Activated T-cell treated with anti-CD3 and anti-CD28 coated beads, Interleukin-2, amount 50 U/mL, for 48 hours (primary cell): Measurements from ENCODE around the gene CST2.
A peak's percentile ranks its signal among the peaks of the same experiment; 100 is the strongest.
"Not testable (repeated sequence)": the region's sequence is repeated elsewhere in the genome, so short reads cannot be mapped to it uniquely, and the experiment has no call there.

Source experiments
- DNase-seq, 2 experiments: peaks; one replicate each; pipeline ENCODE4 v3.0.0-alpha.2; 2020

Gene CST2

DNA sequence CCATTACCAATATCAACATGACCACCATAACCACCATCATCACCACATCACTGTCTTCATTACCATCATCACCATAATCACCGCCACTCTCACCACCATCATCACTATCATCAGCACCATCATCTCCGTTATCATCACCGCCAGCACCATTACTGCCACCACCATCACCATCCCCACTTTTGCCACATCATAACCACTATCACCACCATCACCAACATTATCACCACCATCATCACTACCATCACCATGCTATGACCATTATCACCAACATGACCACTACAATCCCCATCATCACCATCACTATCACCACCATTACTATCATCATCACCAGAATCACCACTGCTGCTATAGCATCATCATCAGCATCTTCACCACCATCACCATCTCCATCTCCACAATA lies 25.7 kb downstream of the CST2 start:
- no peak for DNase-seq

GRCh38 chr20:23799216-23799847 lies 27.2 kb downstream of the CST2 start:
- peak; percentile 48 to 55 for DNase-seq

DNA sequence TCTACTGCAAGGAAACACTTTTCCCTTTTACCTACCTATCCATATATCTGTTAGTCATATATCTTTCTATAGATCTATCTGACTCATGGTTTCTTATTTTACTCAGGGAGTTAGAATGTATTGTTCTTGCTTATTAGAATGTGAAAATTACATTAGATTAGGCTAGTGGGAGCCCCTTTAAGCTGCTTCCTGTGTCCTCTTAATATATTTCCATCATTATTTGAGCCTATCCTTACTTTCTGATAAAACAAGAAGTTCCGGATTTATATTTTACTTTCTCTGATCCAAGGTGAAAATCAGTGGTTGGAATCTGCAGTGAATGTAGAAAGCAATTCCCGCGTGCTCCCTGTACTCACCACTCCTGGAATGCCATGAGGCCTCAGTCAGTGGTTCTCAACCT lies 31.0 kb downstream of the CST2 start:
- DNase-seq, result no peak

DNA sequence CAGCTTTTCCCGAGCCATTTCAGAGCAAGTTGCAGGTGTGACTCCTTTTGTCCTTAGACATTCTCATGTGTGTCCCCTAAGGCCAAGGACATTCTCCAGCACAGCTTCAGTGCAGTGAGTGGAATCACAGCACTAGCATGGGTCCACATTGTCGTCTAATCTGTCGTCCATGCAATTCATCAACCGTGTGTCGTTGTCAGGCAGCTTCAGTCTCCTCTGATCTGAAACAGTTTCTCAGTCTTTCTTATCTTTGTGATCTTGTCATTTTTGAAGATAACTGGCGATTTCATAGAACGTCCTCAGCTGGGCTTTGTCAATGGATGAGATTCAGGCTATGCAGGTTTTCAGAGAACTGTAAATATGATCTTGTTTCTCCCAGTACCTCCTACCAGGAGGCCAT lies 31.7 kb downstream of the CST2 start:
- no peak for DNase-seq

DNA sequence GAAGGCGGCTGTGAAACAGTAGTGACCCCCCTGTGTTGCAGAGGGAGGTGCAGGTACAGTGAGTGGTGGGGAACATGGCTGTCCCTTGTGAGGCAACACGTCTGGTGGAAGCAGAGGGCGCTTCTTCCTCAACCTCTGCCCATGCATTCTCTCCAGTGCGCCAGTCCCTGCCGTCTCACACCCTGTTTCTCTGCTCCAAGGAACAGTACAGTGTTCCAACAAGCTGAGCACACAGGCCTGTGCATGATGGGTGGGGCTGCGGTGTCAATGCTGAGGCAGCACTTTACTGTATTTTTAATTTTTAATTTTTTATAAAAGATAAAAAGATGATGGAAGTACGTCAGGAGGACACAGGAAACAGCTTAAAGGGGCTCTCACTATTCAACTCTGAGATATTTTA lies 32.5 kb downstream of the CST2 start:
- DNase-seq, result no peak

- no peak for DNase-seq
Measured at GRCh38 chr20:23783447-23783846, 43.1 kb downstream of the CST2 start.

DNA sequence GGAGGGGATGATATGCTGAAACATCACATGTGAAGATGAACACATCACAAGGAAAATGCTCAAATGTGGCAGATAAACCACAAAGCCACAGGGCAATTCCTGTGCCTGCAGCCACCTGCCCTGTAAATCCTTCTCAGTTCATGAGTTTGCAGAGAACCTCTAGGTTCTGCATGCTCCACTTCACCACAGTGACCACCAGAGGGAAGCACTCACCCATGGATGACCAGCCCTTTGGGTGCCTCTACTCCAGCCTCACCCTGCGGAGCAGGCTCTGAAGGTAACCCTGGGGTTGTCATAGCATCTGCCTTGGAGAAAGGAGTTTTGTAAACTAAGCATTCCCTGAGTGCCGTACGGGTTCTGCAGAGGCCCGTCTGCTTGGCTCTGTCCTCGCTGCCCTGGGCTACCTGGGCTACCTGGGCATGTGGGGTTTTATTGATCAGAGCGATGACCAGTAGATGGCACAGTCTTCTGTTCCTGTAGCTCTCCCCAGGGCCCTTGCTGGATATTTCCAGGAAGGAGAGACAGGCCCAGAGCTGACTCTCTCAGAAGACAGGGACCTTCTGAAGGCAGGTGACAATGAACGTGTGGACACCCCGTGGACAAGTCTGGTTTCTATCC lies 44.1 kb downstream of the CST2 start:
- DNase-seq, result peak; percentile 30 to 31

- DNase-seq, result not testable (repeated sequence)
Measured at GRCh38 chr20:23778676-23779075, 47.9 kb downstream of the CST2 start.

DNA sequence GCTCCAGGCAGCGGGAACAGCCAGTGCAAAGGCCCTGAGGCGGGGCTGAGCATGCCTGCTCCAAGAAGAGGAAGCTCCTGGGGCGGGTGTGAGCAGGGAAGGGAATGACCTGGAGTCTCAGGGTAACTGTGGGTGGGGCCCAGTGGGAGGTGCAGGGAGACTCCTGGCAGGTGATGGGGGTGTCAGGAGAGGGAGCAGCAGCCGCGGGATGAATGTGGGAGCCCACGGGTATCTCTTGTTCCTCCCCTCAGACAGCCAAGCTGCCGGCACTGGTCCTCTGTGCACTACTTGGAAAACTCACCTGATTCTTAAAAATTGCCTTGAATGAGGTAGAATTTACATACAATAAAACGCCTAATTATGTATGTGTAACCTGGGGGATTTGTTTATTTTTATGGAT lies 49.1 kb downstream of the CST2 start:
- DNase-seq, result not testable (repeated sequence)

GRCh38 chr20:23776067-23776771 lies 50.3 kb downstream of the CST2 start:
- DNase-seq, result no peak

GRCh38 chr20:23774081-23774480 lies 52.4 kb downstream of the CST2 start:
- DNase-seq, result no peak
